GM21367 (cell line): ENCODE measurements around the gene LGALS8.
"Not testable (repeated sequence)": the region's sequence is repeated elsewhere in the genome, so short reads cannot be mapped to it uniquely, and the experiment has no call there.

Experiments used
- ATAC-seq: cut with Tn5 transposase; IDR thresholded peaks from one replicate; pipeline ENCODE4 v1.9.1; 2021; ENCODE audit not compliant: unreplicated experiment

LGALS8 gene

GRCh38 chr1:236536540-236536939 lies 12.8 kb downstream of the LGALS8 start:
- no peak for ATAC-seq

GRCh38 chr1:236540813-236541465 lies 17.2 kb downstream of the LGALS8 start:
- ATAC-seq: no peak

- no peak for ATAC-seq
These were observed 17.9 kb downstream of the LGALS8 start for GRCh38 chr1:236541710-236542109.

- ATAC-seq: no peak
These were observed 19.4 kb downstream of the LGALS8 start for GRCh38 chr1:236543065-236543669.

GRCh38 chr1:236545621-236546169 lies 21.9 kb downstream of the LGALS8 start:
- no peak for ATAC-seq

GRCh38 chr1:236548452-236548851 lies 24.7 kb downstream of the LGALS8 start:
- ATAC-seq: no peak

GRCh38 chr1:236550961-236551851 lies 27.4 kb downstream of the LGALS8 start:
- ATAC-seq: no peak

GRCh38 chr1:236552096-236552495 lies 28.3 kb downstream of the LGALS8 start:
- no peak for ATAC-seq

- ATAC-seq: no peak
These were observed 29.1 kb downstream of the LGALS8 start for GRCh38 chr1:236552901-236553300.

- no peak for ATAC-seq
These were observed 29.6 kb downstream of the LGALS8 start for GRCh38 chr1:236553370-236553769.

GRCh38 chr1:236556606-236557005 lies 32.8 kb downstream of the LGALS8 start:
- ATAC-seq: no peak

- ATAC-seq: no peak
These were observed 34.3 kb downstream of the LGALS8 start for GRCh38 chr1:236558081-236558480.

GRCh38 chr1:236558846-236559245 lies 35.1 kb downstream of the LGALS8 start:
- ATAC-seq: no peak

GRCh38 chr1:236560213-236560771 lies 36.5 kb downstream of the LGALS8 start:
- ATAC-seq: no peak

GRCh38 chr1:236561976-236562375 lies 38.2 kb downstream of the LGALS8 start:
- no peak for ATAC-seq

- ATAC-seq: no peak
These were observed 41.7 kb downstream of the LGALS8 start for GRCh38 chr1:236565530-236565929.

GRCh38 chr1:236568285-236568894 lies 44.6 kb downstream of the LGALS8 start:
- ATAC-seq: no peak

GRCh38 chr1:236575523-236575922 lies 51.7 kb downstream of the LGALS8 start:
- ATAC-seq: no peak

- ATAC-seq: no peak
These were observed 52.2 kb downstream of the LGALS8 start for GRCh38 chr1:236576004-236576403.

GRCh38 chr1:236577041-236577440 lies 53.3 kb downstream of the LGALS8 start:
- ATAC-seq: not testable (repeated sequence)

- no peak for ATAC-seq
These were observed 54.9 kb downstream of the LGALS8 start for GRCh38 chr1:236578661-236579060.
